KOPT-K1 (cell line): ENCODE measurements around the gene CCDC74A.
"Not testable (repeated sequence)": the region's sequence is repeated elsewhere in the genome, so short reads cannot be mapped to it uniquely, and the experiment has no call there.

Experiments used
- H3K27ac ChIP-seq: fragments of 200-600 bp; sonication (generic); 2 replicates; pipeline ENCODE4 v1.5.1; 2016; ENCODE audit warnings: antibody characterized with exemption, mild to moderate bottlenecking, low read depth, low read length; ENCODE audit not compliant: poor library complexity, severe bottlenecking
- H3K36me3 ChIP-seq: fragments of 200-600 bp; sonication (generic); 2 replicates; pipeline ENCODE4 v1.5.1; 2017; ENCODE audit warnings: antibody characterized with exemption, mild to moderate bottlenecking, low read length, moderate library complexity; ENCODE audit not compliant: insufficient read depth
- H3K9me3 ChIP-seq: fragments of 200-600 bp; sonication (generic); 2 replicates; pipeline ENCODE4 v1.5.1; 2017; ENCODE audit warnings: antibody characterized with exemption, low read length, mild to moderate bottlenecking; ENCODE audit not compliant: insufficient read depth, poor library complexity, severe bottlenecking

Gene CCDC74A

DNA sequence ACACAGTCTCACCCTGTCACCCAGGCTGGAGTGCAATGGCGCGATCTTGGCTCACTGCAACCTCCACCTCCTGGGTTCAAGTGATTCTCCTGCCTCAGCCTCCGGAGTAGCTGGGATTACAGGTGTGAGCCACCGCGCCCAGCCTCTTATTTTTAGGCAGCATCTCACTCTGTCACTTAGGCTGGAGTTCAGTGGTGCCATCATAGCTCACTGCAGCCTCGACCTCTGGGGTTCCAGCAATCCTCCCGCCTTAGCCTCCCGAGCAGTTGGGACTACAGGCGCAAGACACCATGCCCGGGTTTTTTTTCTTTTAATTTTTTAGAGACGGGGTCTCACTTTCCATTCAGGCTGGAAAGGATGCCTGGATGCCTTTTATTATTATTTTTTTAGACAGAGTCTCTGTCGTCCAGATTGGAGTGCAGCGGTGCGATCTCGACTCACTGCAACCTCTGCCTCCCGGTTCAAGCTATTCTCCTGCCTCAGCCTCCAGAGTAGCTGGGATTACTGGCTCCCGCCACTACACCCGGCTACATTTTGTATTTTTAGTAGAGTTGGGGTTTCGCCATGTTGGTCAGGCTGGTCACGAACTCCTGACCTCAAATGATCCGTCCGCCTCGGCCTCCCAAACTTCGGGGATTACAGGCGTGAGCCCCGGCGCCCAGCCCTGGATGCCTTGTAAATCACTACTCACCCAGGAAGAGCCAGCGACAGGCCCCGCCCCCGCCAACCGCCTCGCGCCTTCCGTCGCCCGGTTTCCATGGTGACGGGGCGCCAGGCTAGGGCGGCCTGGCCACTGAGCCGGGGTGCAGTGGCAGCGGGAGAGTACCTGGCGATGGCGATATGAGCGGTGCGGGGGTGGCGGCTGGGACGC lies at the start of gene CCDC74A:
CCDC74A (plus strand) TSS at position 758 of the 871 bp plus-strand sequence; CDS start at position 841, 83 bp downstream.
- not testable (repeated sequence) for H3K36me3 ChIP-seq, H3K9me3 ChIP-seq
- H3K27ac ChIP-seq = peak within 1 kb of the TSS; percentile 54

DNA sequence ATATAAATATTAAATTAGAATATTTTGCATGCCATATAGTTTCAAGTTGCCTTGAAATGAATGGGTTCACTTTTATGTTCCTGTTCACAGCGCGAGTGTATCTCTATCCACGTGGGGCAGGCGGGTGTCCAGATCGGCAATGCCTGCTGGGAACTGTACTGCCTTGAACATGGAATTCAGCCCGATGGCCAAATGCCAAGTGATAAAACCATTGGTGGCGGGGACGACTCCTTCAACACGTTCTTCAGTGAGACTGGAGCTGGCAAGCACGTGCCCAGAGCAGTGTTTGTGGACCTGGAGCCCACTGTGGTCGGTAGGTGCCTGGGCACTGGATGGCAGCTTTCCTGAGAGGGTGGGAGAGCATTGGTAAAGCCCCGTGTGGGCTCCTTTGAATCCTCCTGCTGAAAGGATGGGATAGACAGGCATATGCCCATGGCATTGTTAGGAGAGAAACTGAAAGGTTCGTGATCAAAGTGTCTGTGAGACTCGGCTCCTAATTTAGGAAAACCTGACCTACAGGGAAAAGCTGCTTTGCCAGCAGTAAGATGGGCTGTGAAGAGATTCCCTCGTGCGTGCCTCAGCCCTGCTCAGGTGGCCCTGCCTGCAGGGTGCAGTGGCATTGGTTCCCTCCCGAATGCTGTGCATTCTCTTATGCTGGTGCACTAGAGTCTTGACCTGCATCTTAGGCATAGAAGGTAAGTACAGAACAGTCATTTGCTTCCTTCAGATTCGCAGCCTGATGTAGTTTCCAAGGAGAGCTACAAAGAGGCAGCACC lies 49.4 kb upstream of the CCDC74A start:
- not testable (repeated sequence) for H3K9me3 ChIP-seq, H3K36me3 ChIP-seq, H3K27ac ChIP-seq

DNA sequence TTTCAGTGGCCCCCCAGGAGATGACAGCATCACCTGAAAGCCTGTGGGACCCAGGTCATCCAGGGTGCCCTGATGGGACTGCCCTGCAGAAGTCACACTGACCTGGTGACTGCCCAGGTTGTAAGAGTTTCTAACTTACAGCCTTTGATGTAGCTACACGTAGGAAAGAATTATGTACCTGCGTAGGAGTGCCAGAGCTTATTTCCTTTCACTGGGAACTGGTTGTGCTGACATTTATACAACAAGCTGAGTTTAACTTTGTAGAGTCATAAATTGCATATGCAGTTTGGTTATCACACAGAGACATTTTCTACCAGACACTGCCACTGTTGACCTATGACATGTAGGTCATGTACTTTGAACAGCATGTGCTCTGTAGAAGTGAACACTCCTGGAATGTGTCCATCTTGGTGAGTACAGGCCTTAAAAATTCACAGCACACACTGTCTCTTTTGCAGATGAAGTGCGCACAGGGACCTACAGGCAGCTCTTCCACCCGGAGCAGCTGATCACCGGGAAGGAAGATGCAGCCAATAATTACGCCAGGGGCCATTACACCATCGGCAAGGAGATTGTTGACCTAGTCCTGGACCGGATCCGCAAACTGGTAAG lies 48.7 kb upstream of the CCDC74A start:
- not testable (repeated sequence) for H3K27ac ChIP-seq, H3K9me3 ChIP-seq
- H3K36me3 ChIP-seq = peaks cover 13% of the 10 kb centered on the region

DNA sequence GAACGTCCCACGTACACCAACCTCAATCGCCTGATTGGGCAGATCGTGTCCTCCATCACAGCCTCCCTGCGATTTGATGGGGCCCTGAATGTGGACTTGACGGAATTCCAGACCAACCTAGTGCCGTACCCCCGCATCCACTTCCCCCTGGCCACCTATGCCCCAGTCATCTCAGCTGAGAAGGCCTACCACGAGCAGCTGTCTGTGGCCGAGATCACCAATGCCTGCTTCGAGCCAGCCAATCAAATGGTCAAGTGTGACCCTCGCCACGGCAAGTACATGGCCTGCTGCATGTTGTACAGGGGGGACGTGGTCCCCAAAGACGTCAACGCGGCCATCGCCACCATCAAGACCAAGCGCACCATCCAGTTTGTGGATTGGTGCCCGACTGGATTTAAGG lies 47.3 kb upstream of the CCDC74A start:
- peaks cover 23% of the 10 kb centered on the region for H3K36me3 ChIP-seq
- not testable (repeated sequence) for H3K9me3 ChIP-seq, H3K27ac ChIP-seq

DNA sequence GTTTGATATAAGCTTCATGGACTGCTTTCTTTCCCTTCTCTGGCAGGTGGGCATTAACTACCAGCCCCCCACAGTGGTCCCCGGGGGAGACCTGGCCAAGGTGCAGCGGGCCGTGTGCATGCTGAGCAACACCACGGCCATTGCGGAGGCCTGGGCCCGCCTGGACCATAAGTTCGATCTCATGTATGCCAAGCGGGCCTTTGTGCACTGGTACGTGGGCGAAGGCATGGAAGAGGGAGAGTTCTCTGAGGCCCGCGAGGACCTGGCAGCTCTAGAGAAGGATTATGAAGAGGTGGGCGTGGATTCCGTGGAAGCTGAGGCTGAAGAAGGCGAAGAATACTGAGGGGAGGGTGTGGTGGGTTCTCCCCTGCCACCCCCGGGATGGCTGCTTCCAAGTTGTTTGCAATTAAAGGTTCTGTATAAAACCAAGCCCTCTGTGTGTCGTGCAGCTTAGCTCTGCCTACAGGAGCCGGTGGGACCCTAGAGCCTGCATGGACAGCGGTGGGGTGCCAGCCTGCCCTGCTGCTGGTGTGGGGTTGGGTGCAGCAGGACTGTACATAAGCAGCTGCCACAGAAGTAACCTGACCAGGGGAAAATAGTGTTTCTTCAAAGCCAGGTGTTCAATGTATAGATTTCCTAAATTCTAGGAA lies 45.1 kb upstream of the CCDC74A start:
- H3K9me3 ChIP-seq, H3K27ac ChIP-seq: not testable (repeated sequence)
- peaks cover 45% of the 10 kb centered on the region for H3K36me3 ChIP-seq

DNA sequence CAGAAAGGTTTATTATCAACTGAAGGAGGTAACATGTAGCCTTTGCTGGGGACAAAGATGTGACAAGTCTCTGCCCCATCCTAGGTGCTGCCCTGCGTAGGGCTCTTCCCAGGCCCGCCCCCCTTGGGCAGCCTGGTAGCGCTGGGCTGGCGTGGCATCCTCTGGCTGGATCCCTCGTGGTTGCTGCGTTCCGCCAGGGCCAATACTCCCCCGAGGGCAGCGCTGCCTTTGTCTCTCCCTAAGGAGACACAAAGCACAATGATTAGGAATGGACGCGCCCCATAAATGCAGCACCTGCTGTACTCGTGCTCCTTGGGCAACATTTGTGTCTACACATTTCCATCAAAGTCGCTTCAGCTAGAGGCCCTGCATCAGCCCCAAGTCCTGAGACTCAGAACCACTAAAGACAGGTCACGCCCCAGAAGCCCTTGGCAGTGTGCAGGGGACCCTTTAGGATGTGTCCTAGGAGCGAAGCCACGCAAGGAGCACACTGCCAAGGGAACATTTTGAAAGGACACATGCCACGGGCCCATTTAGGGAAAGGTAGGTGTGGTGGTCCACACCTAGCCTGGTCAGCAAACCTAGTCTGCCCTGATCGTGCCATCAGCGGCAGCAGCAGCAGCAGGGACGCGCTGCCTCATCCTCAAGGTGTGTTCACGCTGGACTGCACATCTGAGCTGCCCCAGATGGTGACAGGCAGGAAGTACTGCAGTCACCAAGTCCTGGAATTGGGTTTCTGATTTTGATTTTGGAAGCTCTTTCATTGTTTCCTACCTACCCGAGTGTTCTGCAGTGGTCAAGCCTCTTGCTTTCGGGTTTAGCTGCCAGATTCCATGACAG lies 43.5 kb upstream of the CCDC74A start:
- not testable (repeated sequence) for H3K27ac ChIP-seq, H3K9me3 ChIP-seq
- peaks cover 60% of the 10 kb centered on the region for H3K36me3 ChIP-seq

DNA sequence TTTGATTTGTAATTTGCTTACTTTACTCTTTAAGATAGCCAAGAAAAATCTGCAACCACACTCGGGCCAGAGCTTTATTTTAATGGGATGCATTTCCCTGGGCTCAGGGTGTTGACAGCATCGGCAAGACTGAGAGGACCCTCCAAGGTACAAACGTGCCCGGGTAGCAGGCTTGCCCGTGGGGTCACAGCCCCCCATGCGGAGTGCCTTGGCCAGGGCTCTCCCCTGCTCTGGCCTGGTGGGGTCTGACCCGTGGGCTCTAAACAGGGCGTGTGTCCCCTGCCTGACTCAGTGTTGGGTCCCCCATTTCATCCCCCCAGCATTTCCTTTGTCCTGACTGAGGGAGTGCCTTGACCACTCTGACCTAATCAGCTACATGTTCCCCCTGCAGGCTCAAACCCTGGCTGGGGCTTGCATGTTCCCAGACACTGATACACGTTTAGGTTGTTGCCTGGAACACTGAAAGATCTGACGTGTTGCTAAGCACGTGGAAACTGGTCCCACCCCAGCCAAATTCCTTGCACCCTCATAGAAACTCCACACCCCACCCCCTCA lies 42.7 kb upstream of the CCDC74A start:
- not testable (repeated sequence) for H3K27ac ChIP-seq, H3K9me3 ChIP-seq
- H3K36me3 ChIP-seq = peaks cover 66% of the 10 kb centered on the region

DNA sequence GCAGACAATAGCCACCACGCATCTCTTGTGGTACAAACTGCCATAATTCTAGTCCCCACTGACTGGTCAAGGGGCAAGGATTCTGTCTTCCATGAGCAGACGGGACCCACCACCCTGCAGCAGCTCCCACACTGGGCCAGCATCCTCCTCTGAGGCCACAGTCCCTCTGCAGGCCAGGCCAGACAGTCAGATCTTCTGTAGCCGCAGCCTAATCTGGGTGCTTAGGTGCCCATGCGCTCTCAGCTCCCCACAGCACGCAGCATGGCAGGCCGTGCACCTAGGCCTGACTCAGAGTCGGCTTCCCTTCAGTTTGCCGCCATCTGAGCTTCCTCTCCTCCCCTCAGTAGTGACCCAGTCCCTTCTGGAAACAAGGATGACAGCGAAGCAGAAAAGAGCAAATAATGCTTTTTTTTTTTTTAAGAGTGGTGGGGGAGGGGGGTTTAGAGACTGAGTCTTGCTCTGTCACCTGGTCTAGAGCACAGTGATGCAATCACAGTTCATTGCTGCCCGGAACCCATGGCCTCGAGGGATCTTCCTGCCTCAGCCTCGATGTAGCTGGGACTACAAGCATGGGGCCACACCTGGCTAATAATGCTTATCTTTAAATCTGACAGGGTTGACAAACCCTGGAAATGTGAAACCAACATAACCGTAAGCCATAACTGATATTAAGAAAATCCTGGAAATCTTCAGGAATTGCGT lies 41.3 kb upstream of the CCDC74A start:
- peaks cover 71% of the 10 kb centered on the region for H3K36me3 ChIP-seq
- H3K9me3 ChIP-seq, H3K27ac ChIP-seq: not testable (repeated sequence)

DNA sequence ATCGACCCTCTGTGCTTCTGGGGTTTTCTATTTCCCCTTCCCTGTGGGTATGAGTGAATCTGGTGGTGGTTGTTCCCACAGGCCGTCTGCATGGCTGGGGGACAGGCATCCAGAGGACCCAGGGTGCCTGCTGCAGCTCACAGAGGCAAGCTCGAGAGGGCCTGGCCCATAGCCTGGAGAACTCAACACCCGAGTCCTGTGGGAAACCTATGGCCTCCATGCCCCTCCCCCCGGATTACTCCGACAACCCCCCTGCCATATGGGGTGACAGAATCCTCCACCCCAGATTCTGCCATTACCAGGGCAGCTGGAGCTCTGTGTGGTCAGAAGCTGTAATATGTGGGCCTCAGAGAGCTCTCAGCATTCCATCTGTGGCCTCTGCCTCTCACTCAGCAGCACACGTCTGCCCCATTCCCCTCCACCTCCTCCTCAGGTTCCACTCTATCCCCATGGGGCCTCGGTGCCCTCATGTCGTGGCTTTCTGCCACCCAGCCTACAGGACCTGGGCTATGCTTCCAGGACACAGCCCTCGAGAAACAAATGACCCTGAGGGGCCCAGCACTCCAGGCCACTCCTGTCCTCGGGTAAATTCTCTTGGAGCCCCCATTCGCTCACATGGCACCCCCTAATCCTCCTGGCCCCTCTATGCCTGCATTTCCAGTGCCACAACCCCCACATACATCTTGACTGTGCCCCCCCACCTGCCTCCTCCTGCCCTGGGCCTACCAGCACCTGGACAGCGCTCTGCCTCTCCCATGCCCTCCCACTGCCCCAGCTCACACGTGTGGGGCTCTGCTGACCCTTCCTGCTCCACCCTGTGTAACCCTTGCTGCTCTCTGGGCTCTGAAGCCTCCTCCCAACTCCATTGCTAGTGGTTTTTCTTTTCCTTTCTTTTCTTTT lies 39.1 kb upstream of the CCDC74A start:
- Histone ChIP-seq H3K9me3 (no peaks in the 10 kb centered on the region), H3K27ac (no peak overlapping the region), H3K36me3 (peaks cover 62% of the 10 kb centered on the region)

DNA sequence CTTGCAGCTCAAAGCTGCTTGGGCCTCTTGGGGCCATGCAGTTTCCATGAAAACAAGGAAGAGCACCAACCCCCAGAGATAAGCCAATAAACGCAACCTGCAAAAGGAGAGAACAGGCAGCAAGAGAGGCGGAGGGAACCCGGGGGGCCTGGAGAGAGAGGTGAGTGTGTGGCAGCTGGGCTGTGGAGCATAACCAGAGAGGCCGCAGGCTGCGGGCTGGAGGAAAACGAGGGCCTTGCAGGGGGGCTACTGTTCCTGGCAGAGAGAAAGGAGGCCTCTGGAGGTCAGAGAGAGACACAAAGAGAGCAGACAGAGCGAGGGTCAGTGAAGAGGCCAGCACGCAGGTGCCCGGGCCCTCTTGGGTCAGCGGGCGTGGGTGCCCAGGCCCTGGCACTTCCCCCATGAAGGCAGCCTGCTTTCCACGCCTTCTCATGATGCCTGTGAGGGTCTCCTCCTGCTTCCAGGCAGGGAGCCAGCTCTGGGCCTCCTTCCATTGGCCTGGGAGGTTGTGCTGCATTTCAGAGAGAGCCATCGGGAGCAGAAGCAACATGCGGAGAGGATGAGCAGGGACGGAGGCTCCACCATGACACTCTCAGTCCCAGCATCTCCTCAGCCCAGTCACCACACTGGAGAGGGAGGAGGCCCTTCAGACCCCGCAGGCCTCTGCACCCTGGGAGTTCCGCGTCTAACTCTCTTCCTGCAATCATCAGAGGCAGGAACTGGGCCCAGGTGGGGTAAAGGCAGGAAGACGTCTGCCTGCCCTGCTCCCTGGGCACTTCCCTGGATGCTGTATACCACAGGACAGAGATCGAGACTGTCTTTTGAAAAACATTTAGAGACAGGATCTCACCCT lies 36.8 kb upstream of the CCDC74A start:
- H3K27ac ChIP-seq = peak overlapping the region; percentile 85
- H3K36me3 ChIP-seq = peaks cover 44% of the 10 kb centered on the region; the same call in 1 of the 2 replicates
- not testable (repeated sequence) for H3K9me3 ChIP-seq

DNA sequence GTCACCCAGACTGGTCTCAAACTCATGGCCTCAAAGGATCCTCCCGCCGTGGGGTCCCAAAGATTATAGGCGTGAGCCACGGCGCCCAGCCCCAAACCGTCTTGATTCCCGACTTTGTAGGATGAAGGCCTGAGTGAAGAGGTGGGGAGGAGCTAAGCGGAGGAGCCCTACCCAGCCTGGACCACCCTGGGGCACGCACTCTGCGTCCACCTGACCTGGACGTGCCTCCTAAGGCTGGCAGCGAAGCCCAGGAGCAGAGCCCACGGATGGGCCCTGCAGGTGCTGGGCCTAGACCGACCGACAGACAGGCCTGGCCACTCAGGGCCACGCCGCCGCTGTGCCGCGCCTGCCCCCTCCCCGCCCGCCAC lies 36.2 kb upstream of the CCDC74A start:
- not testable (repeated sequence) for H3K9me3 ChIP-seq
- Histone ChIP-seq H3K36me3 (peaks cover 37% of the 10 kb centered on the region; the same call in 1 of the 2 replicates), H3K27ac (peak overlapping the region; percentile 85)

DNA sequence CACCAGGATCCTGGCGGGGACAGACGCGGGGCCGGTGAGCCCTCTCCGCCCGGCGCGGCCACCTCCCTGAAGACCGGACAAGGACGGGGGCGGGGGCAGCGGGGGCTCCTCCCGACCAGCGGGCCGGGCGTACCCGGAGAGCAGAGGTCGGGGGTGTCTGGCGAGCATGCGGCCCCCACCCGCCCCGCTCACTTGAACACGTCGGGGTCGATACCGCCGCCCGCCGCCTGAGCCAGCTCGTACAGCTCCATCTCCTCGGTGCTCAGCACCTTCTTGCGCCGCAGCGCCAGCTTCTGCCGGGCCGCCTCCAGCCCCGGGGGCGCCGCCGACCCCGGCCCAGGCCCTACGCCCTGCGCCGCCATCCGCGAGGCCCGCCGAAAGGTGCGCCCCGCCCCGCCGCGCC lies 35.7 kb upstream of the CCDC74A start, which contains the start of gene MZT2A:
MZT2A (minus strand) TSS at position 383 of the 403 bp plus-strand sequence; CDS start at position 362, 21 bp downstream.
- H3K27ac ChIP-seq = peak within 1 kb of the TSS; percentile 85
- peaks cover 33% of the 10 kb centered on the region; the same call in 1 of the 2 replicates for H3K36me3 ChIP-seq
- H3K9me3 ChIP-seq = not testable (repeated sequence)
